HEK293 (cell line): ENCODE results near the gene CXCL14.

Source experiments
- CTCF ChIA-PET: fragments of 350-600 bp; formaldehyde crosslinking; extraction: SDS; loops from one replicate; lab custom pipeline; 2021; ENCODE audit warnings: antibody characterized with exemption; lab: Yijun Ruan, JAX
- POLR2A ChIA-PET: fragments of 300-600 bp; formaldehyde crosslinking; extraction: SDS; loops from one replicate; lab custom pipeline; 2020; ENCODE audit warnings: antibody characterized with exemption, inconsistent platforms; lab: Yijun Ruan, JAX
- H3K27ac ChIP-seq: fragments of 200-500 bp; sonication (Bioruptor generic); 2 replicates; pipeline ENCODE4 v1.5.1; 2014; ENCODE audit warnings: low read depth, low read length, control low read depth, inconsistent platforms; ENCODE audit errors: extremely low read depth
- H3K36me3 ChIP-seq, 2 experiments: fragments of 200-500 bp in 1 of 2; sonication (Bioruptor generic) in 1 of 2; 1 replicate in 1 of 2; 2 replicates in 1 of 2; pipeline ENCODE4 v1.5.1; 2014 to 2017; ENCODE audit warnings: inconsistent platforms in 2 of 2, low read length in 2 of 2; ENCODE audit not compliant: control insufficient read depth in 2 of 2, insufficient read depth in 1 of 2
- H3K4me1 ChIP-seq: fragments of 200-500 bp; sonication (Bioruptor generic); 2 replicates; pipeline ENCODE4 v1.5.1; 2014; ENCODE audit warnings: mild to moderate bottlenecking, low read length, inconsistent platforms; ENCODE audit not compliant: control insufficient read depth, insufficient read depth
- H3K4me3 ChIP-seq: 2 replicates; pipeline ENCODE4 v1.5.1; 2011; ENCODE audit warnings: low read depth, mild to moderate bottlenecking, control low read depth, low read length, moderate library complexity
- H3K9me3 ChIP-seq: fragments of 200-500 bp; sonication (Bioruptor generic); 2 replicates; pipeline ENCODE4 v1.5.1; 2014; ENCODE audit warnings: low read depth, low read length, inconsistent platforms; ENCODE audit not compliant: control insufficient read depth, insufficient read depth
- BCL11B ChIP-seq: fragments of 450-650 bp; formaldehyde crosslinking; IDR thresholded peaks from 2 replicates; pipeline ENCODE4 v1.5.1; 2016; ENCODE audit warnings: low read depth, missing biosample characterization, missing genetic modification characterization
- EGR2 ChIP-seq: fragments of 450-650 bp; formaldehyde crosslinking; IDR thresholded peaks from 2 replicates; pipeline ENCODE4 v1.5.1; 2016; ENCODE audit warnings: low read depth, missing biosample characterization, missing genetic modification characterization
- GLIS2 ChIP-seq: fragments of 450-650 bp; formaldehyde crosslinking; IDR thresholded peaks from 2 replicates; pipeline ENCODE4 v1.5.1; 2016; ENCODE audit warnings: missing biosample characterization, missing genetic modification characterization
- HOXD13 ChIP-seq: sonication (generic); formaldehyde crosslinking; IDR thresholded peaks from 2 replicates; pipeline ENCODE4 v1.8.0; 2022; ENCODE audit warnings: missing genetic modification reagents, borderline replicate concordance
- MEIS1 ChIP-seq: sonication (generic); formaldehyde crosslinking; IDR thresholded peaks from 2 replicates; pipeline ENCODE4 v1.8.1; 2022; ENCODE audit warnings: missing genetic modification reagents, mild to moderate bottlenecking, borderline replicate concordance
- SCRT1 ChIP-seq: fragments of 450-650 bp; formaldehyde crosslinking; IDR thresholded peaks from 2 replicates; pipeline ENCODE4 v1.5.1; 2016; ENCODE audit warnings: missing biosample characterization, missing genetic modification characterization, borderline replicate concordance
- SCRT2 ChIP-seq: fragments of 450-650 bp; formaldehyde crosslinking; IDR thresholded peaks from 2 replicates; pipeline ENCODE4 v1.5.1; 2016; ENCODE audit warnings: missing biosample characterization, missing genetic modification characterization
- SP2 ChIP-seq: fragments of 450-650 bp; formaldehyde crosslinking; IDR thresholded peaks from 2 replicates; pipeline ENCODE4 v1.5.1; 2016; ENCODE audit warnings: missing biosample characterization, missing genetic modification characterization
- TCF7L2 ChIP-seq: IDR thresholded peaks from 2 replicates; pipeline ENCODE4 v1.6.1; 2011; ENCODE audit warnings: low read depth, mild to moderate bottlenecking, inconsistent platforms, low read length, moderate library complexity, borderline replicate concordance
- YY1 ChIP-seq: fragments of 450-650 bp; formaldehyde crosslinking; IDR thresholded peaks from 2 replicates; pipeline ENCODE4 v1.5.1; 2018; ENCODE audit warnings: missing biosample characterization, missing genetic modification characterization
- ZFHX2 ChIP-seq: fragments of 450-650 bp; formaldehyde crosslinking; conservative IDR thresholded peaks from 2 replicates; pipeline ENCODE4 v1.5.1; 2016; ENCODE audit warnings: missing biosample characterization, missing genetic modification characterization
- ZIC2 ChIP-seq: fragments of 450-650 bp; formaldehyde crosslinking; IDR thresholded peaks from 2 replicates; pipeline ENCODE4 v1.5.1; 2016; ENCODE audit warnings: missing biosample characterization, missing genetic modification characterization
- ZNF121 ChIP-seq: fragments of 450-650 bp; formaldehyde crosslinking; IDR thresholded peaks from 2 replicates; pipeline ENCODE4 v1.5.1; 2016; ENCODE audit warnings: missing biosample characterization, missing genetic modification characterization
- ZNF133 ChIP-seq: fragments of 450-650 bp; formaldehyde crosslinking; IDR thresholded peaks from 2 replicates; pipeline ENCODE4 v1.5.1; 2016; ENCODE audit warnings: missing biosample characterization, missing genetic modification characterization
- ZNF2 ChIP-seq: fragments of 450-650 bp; formaldehyde crosslinking; IDR thresholded peaks from 2 replicates; pipeline ENCODE4 v1.5.1; 2016; ENCODE audit warnings: missing biosample characterization, missing genetic modification characterization
- ZNF350 ChIP-seq: fragments of 450-650 bp; formaldehyde crosslinking; IDR thresholded peaks from 2 replicates; pipeline ENCODE4 v1.5.0; 2017; ENCODE audit warnings: missing biosample characterization, mild to moderate bottlenecking, missing genetic modification characterization
- ZNF510 ChIP-seq: fragments of 450-650 bp; formaldehyde crosslinking; IDR thresholded peaks from 2 replicates; pipeline ENCODE4 v1.5.1; 2018; ENCODE audit warnings: mild to moderate bottlenecking, missing genetic modification characterization, missing biosample characterization; ENCODE audit not compliant: insufficient replicate concordance
- ZNF623 ChIP-seq: fragments of 450-650 bp; formaldehyde crosslinking; IDR thresholded peaks from 2 replicates; pipeline ENCODE4 v1.5.1; 2016; ENCODE audit warnings: missing biosample characterization, missing genetic modification characterization
- ZNF629 ChIP-seq: fragments of 450-650 bp; formaldehyde crosslinking; IDR thresholded peaks from 2 replicates; pipeline ENCODE4 v1.5.1; 2017; ENCODE audit warnings: missing biosample characterization, missing genetic modification characterization
- ZNF768 ChIP-seq: fragments of 450-650 bp; formaldehyde crosslinking; IDR thresholded peaks from 2 replicates; pipeline ENCODE4 v1.5.1; 2018; ENCODE audit warnings: missing biosample characterization, mild to moderate bottlenecking, missing genetic modification characterization
- ZNF777 ChIP-seq: fragments of 450-650 bp; formaldehyde crosslinking; IDR thresholded peaks from 2 replicates; pipeline ENCODE4 v1.5.1; 2017; ENCODE audit warnings: missing biosample characterization, missing genetic modification characterization, borderline replicate concordance
- ZNF792 ChIP-seq: fragments of 450-650 bp; formaldehyde crosslinking; IDR thresholded peaks from 2 replicates; pipeline ENCODE4 v1.5.1; 2016; ENCODE audit warnings: missing biosample characterization, missing genetic modification characterization
- ZNF830 ChIP-seq: fragments of 450-650 bp; IDR thresholded peaks from 2 replicates; pipeline ENCODE4 v1.5.0; 2018; ENCODE audit warnings: missing biosample characterization, missing genetic modification characterization, low read depth, mild to moderate bottlenecking, moderate library complexity
- ZNF843 ChIP-seq: fragments of 450-650 bp; formaldehyde crosslinking; IDR thresholded peaks from 2 replicates; pipeline ENCODE4 v1.5.1; 2016; ENCODE audit warnings: missing biosample characterization, missing genetic modification characterization
- TF ChIP-seq, protein P1 (sequence below): fragments of 450-650 bp; formaldehyde crosslinking; IDR thresholded peaks from 2 replicates; pipeline ENCODE4 v1.5.1; 2016; ENCODE audit warnings: missing biosample characterization, missing genetic modification characterization
- TF ChIP-seq, protein P2 (sequence below): fragments of 450-650 bp; formaldehyde crosslinking; IDR thresholded peaks from 2 replicates; pipeline ENCODE4 v1.5.1; 2016; ENCODE audit warnings: missing biosample characterization, missing genetic modification characterization
- TF ChIP-seq, protein P3 (sequence below): IDR thresholded peaks from 2 replicates; pipeline ENCODE4 v1.6.1; 2011; ENCODE audit warnings: mild to moderate bottlenecking, low read depth, low read length, borderline replicate concordance

The CXCL14 gene

DNA sequence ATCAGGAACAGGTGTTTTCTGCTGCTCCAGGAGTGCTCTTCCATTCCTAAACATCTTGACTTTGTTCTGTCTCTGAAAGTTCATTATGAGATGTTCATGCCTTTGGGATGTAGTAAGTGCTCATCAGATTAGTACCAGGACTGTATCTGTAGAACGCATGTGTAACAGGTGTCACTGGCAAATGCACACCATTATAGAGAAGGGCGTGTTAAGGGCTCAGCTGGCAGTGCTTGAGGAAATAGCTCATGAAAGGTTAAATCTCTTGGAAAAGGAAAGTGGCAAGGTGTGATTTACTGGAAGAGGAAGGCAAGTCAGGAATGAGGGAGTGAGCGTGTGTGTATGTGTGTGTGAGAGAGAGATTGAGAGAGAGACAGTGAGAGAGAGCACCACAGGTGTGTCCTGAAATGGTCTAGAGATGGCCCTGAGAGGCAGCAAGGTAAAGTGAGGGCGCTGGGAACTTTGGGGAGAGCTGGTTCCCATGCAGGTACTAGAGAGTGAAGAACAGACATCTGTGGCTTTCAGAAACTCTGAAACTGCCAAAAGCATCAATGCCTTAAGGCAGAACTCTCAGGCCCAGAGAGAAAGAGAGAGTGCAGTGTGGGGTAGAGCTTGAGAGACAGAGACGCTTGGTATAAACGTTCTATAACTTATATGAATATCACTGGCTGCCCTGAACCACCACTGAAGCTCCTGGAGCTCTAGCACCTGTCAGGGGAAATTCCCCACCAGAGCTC is 13.7 kb upstream of the CXCL14 start:
- ChIA-PET POLR2A (no interaction called here), CTCF (interaction anchor here (0.6 to 3.9 kb wide), 2 partner anchors 26 to 243 kb away, joined by 4 to 33 read pairs; no protein-coding TSS in a partner anchor)
- H3K27ac ChIP-seq: no peak overlapping the region
- TF ChIP-seq TCF7L2: no peak
- TF ChIP-seq SCRT2: peak; percentile 88
- TF ChIP-seq SCRT1 (tag by site-specific recombination): peak; percentile 79
- TF ChIP-seq, protein P1, sequence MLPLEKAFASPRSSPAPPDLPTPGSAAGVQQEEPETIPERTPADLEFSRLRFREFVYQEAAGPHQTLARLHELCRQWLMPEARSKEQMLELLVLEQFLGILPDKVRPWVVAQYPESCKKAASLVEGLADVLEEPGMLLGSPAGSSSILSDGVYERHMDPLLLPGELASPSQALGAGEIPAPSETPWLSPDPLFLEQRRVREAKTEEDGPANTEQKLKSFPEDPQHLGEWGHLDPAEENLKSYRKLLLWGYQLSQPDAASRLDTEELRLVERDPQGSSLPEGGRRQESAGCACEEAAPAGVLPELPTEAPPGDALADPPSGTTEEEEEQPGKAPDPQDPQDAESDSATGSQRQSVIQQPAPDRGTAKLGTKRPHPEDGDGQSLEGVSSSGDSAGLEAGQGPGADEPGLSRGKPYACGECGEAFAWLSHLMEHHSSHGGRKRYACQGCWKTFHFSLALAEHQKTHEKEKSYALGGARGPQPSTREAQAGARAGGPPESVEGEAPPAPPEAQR (tag by site-specific recombination): no peak
- no peaks in the 10 kb centered on the region for H3K9me3 ChIP-seq
- H3K4me3 ChIP-seq: no peak overlapping the region
- H3K36me3 ChIP-seq: no peaks in the 10 kb centered on the region
- H3K4me1 ChIP-seq: no peaks in the 10 kb centered on the region

DNA sequence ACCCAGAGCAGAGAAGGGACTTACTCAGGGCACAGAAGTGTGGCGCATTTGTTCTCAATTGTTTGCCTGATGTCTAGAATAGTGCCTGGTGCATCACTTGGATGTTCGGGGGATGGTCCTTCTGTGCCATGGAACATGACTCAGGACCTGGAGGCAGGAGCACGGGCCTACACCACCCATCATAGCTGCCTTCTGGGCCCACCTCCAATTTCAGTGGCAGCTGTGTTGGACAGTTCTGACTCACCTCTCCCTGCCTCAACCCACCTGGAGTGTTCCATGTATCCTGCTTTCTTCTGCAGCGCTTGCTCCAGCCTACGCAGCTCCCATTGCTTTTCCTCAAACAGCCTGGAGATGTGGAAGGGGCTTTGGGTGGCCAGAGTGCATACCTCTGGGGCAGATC is 12.5 kb upstream of the CXCL14 start:
- Histone ChIP-seq H3K4me3 (no peak overlapping the region), H3K9me3 (no peaks in the 10 kb centered on the region), H3K27ac (no peak overlapping the region), H3K36me3 (no peaks in the 10 kb centered on the region), H3K4me1 (no peaks in the 10 kb centered on the region)
- POLR2A ChIA-PET: no interaction called here
- no peak for TF ChIP-seq SP2 (tag by site-specific recombination)
- TF ChIP-seq, protein P2, sequence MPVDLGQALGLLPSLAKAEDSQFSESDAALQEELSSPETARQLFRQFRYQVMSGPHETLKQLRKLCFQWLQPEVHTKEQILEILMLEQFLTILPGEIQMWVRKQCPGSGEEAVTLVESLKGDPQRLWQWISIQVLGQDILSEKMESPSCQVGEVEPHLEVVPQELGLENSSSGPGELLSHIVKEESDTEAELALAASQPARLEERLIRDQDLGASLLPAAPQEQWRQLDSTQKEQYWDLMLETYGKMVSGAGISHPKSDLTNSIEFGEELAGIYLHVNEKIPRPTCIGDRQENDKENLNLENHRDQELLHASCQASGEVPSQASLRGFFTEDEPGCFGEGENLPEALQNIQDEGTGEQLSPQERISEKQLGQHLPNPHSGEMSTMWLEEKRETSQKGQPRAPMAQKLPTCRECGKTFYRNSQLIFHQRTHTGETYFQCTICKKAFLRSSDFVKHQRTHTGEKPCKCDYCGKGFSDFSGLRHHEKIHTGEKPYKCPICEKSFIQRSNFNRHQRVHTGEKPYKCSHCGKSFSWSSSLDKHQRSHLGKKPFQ: no peak
- TF ChIP-seq ZNF2: no peak
- no peak for TF ChIP-seq ZNF777 (tag by site-specific recombination)
- no peak for TF ChIP-seq ZNF121 (tag by site-specific recombination)
- TF ChIP-seq ZNF830 (tag by site-specific recombination): no peak
- TF ChIP-seq ZFHX2 (tag by site-specific recombination): peak; percentile 78
- TF ChIP-seq ZNF792 (tag by site-specific recombination): no peak
- TF ChIP-seq EGR2 (tag by site-specific recombination): peak; percentile 87
- TF ChIP-seq MEIS1 (CRISPR knock-in tag): no peak
- no peak for TF ChIP-seq YY1 (tag by site-specific recombination)
- no peak for TF ChIP-seq ZNF350 (tag by site-specific recombination)
- TF ChIP-seq ZNF510: no peak
- CTCF ChIA-PET: interaction anchor here (1.1 to 3.9 kb wide), 2 partner anchors 25 to 31 kb away, joined by 3 to 33 read pairs; no protein-coding TSS in a partner anchor

DNA sequence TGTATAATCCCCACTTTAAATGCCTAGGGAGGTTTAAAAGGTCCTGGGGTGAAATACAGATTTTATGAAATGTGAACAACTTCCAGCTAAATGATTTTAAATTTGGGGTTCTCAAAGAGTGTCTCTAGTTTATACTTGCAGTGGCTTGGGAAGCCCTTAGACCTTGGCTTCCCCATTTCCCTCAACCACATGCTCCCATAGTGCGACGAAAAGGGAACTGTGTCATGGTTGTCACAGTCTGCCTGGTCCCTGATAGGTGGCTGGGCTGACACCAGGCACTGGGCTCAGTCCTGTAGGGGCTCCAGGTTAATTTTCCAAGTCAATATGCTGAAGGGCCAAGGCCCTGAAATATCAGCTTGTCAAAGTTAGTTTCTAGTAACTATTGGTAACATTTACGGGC is 10.4 kb upstream of the CXCL14 start:
- POLR2A ChIA-PET: no interaction called here
- no peak for TF ChIP-seq HOXD13
- TF ChIP-seq ZNF623: no peak
- TF ChIP-seq GLIS2 (tag by site-specific recombination): no peak
- no peak for TF ChIP-seq ZNF133
- no peak for TF ChIP-seq ZIC2
- TF ChIP-seq, protein P3, sequence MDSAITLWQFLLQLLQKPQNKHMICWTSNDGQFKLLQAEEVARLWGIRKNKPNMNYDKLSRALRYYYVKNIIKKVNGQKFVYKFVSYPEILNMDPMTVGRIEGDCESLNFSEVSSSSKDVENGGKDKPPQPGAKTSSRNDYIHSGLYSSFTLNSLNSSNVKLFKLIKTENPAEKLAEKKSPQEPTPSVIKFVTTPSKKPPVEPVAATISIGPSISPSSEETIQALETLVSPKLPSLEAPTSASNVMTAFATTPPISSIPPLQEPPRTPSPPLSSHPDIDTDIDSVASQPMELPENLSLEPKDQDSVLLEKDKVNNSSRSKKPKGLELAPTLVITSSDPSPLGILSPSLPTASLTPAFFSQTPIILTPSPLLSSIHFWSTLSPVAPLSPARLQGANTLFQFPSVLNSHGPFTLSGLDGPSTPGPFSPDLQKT: no peak
- no peak for TF ChIP-seq ZNF768
- TF ChIP-seq ZNF629: no peak
- no peak for TF ChIP-seq BCL11B (tag by site-specific recombination)
- TF ChIP-seq, protein P2: no peak
- TF ChIP-seq ZNF843: no peak

More for the DNA sequence above, 10.4 kb upstream of the CXCL14 start:
- Histone ChIP-seq H3K36me3 (no peaks in the 10 kb centered on the region), H3K27ac (no peak overlapping the region), H3K4me3 (no peak overlapping the region), H3K4me1 (no peaks in the 10 kb centered on the region), H3K9me3 (no peaks in the 10 kb centered on the region)
- CTCF ChIA-PET: no interaction called here
